AG08395 (cell line): Measurements from ENCODE around the gene EHD3.
A peak's percentile ranks its signal among the peaks of the same experiment; 100 is the strongest.

ENCODE experiments used
- DNase-seq: peaks from one replicate; pipeline ENCODE4 v3.0.0; 2012; ENCODE audit warnings: mixed read lengths, low spot score

The EHD3 gene

DNA sequence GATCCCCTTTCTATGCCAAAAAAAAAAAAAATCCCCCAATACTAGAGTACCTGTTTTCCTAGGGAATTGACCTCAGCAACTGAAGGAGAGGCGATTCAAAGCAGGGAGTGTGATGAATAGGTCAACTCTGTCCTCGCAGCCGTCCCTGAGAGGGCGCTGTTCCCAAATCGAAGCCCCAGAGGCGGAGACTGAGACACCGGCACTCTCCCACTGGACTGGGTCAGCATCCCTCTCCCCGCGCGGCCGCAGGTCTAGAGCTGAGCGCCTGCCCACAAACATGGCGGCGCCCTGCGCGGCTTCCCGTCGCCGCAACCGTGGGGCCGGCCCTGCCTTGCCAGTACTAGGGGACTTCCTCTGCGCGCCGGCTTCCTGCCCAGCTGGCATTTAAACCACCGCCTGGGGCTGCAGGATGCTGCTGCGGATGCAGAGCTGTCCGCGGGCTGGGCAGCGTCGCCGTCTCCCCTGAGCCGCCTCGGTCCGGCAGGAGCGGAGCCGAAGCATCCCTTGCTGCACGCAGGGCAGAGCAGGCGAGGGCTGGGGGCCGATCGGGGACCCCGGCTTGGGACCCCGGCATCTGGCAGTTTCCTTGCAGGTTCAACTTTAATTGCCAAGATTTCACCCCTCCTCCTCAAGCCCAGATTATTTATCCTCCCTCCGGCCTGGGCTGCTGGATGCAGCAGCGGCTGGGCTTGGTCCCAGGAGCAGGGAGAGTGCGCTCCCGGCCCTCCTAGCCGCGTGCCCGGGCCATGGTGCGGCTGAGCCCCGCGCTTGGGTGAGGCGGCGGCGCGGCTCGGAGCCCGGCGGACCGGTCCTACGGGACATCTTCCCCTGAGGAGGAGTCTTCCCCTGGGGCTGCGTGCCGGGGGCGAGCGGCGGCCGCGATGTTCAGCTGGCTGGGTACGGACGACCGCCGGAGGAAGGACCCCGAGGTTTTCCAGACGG lies at the start of gene EHD3:
TSS of gene EHD3 (plus strand) at position 412 of the 942 bp plus-strand sequence. CDS start at position 882, 470 bp downstream.
- peak; percentile 90 for DNase-seq

DNA sequence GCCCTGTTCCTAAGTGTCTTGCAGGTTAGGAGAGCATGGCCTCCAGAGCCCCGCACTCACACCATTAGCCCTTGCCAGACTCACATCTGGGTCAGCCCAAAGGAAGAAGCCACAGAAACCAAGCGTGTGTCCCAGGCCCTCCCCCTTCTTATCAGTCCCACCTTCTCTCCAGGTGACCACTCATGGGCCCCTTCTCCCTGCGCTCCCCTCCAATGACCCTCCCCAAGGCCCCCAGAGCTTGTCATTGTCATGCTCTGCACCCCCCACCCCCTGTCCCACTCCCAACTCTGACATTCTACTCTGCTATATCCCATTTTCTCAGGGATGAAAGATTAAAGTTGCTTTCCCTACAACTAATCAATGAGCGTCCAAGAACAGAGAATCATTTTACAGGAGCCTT lies 46.8 kb upstream of the EHD3 start:
- DNase-seq, result no peak

DNA sequence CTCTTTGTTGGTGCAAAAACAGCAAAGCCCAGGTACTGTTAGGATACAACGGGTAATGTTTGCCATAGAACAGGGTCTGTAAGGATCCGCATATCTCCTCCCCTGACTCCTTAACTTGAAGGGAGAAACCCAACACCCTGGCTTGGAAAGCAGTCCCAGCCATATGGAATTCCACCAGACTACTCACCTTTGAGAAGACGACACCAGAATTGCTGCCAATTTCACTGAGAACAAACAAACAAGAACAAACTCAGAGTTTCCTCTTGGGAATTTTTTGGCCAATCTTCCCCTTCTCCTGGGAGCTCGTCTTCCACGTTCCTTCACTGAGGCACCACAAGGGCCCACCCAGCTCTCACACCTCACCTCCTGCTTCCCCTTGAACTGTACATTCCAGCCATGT lies 45.8 kb upstream of the EHD3 start:
- no peak for DNase-seq

DNA sequence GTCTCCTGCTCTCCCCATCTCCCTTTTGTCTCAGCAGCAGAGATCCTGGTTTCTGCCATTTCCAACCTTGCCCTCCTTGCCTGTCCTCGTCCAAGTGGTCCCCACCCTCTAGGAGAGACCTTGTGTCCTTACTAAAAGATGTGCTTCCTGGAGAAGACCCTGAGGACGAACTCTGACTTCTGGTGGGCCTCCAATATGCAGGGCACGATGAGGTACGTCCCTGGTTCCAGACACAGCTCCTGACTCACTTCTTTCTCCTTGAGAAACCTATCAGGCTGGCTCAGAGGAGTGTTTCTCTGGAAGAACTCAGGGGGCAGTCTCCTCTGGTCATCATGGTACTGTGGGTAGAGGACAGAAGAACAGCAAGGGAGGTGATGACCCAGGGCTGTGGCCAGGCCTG lies 44.8 kb upstream of the EHD3 start:
- no peak for DNase-seq

DNA sequence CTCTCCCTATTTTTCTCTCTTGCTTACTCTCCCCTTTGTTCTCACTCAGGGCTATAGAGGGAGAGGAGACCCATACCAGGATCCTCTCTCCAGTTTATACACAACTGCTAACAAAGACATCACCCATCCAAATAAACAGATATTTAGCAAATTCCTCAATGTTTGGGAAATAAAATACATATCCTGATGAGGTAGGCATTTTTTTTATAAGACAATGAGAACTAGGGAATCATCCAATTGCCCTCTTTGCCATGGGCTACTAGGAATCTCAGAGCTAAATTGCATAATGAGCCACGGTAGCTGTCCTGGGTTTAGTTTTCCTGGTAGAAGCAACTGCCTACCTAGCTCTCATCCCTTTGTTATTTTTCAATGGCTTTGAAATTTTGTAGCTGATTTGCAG lies 43.8 kb upstream of the EHD3 start:
- DNase-seq, result no peak

DNA sequence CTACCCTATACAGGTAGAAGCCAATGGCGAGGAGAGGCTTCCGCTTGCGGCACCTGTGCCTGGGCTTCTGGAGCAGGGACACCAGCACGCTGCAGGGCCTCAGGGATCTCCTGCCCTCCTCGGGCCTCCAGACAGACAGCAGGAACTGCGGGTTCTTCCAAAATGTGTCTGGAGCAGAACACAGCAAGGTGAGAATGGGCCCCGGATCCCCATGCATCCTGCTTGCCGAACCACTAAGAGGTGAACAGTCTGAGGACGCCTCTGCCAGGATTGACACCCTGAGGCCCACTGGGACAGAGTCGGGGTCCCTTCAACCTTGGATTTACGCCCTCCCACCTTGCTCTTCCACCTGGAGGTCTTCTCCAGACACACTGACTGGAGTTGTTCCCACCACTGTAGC lies 42.0 kb upstream of the EHD3 start:
- DNase-seq, result no peak

DNA sequence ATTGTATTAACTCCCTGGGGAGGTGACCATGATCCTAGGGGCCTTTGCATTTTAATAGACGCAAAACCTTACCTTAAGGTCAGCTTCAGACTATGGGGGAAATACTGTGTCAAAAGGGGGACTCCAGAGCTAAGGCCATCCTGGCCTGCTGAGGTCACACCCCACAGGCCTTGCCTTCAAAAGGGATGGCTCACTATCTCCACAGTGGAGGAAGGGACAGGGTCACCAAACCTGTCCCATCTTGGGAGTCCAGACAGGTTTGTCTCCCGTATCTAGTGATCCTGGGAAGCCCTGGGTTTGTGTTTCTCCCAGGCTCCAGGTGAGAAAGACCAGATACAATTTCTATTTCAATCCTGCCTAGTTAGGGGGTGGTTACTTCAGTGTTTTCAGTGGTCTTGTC lies 41.6 kb upstream of the EHD3 start:
- no peak for DNase-seq

DNA sequence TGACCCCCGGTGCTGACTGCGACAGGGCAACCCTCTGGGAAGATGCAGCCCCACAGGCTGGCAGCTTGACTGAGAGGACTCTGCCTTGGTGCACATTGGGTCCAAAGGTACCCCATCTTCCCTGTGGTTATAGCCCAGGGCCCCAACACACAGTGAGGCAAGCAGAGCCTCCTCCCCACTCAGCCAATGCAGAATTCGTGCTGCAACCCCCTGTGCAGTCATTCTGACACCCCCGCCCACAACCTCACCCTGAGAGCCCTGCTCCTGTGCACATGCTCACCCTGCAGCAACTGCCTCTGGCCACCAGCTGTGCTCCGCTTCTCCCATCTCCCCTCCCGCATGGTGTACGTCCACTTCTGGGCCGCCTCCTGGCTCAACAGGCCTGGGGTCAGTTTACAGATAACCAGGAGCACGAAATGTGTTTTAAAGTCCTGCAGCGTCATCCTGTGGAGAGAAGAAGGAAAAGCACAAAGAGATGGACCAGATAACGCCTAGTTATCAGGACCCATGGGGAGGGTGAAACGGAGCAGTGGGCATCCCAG lies 41.0 kb upstream of the EHD3 start:
- no peak for DNase-seq

DNA sequence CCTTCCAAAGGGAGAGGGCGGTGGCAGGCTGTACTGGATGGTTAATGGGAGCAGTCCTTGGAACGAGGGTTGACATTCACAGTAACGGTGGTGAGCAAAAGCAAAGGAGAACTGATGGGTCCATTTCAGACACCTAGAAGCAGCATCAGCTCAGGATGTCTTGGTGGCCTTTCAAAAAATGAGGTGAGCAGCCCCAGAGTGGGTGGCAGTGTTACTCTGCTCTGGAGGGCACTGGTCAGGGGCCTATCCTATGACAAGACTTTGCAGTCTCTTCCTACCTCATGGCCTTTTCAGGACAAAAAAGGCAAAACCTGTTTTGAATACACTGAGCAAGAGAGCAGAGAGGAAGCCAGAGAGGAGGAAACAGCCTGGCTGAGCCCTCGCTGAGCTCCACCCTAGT lies 40.1 kb upstream of the EHD3 start:
- no peak for DNase-seq

DNA sequence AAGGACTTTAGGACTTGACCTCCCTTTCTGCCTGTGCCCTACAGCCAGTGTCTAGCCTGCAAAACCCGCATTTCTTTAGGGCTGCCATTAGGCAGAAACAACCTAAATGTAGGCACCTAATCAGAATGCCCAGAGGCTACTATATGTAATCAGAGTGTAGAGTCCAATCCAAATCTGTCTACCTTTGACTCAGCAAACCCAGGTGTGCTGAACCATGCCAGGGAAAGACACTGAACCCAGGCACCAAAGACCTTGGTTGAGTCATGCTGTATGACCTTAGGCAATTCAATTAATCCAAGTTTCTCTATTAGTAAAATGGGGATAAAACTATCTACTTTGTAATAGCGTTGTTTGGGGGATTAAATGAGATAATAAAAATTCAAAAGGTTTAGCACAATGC lies 37.3 kb upstream of the EHD3 start:
- no peak for DNase-seq

DNA sequence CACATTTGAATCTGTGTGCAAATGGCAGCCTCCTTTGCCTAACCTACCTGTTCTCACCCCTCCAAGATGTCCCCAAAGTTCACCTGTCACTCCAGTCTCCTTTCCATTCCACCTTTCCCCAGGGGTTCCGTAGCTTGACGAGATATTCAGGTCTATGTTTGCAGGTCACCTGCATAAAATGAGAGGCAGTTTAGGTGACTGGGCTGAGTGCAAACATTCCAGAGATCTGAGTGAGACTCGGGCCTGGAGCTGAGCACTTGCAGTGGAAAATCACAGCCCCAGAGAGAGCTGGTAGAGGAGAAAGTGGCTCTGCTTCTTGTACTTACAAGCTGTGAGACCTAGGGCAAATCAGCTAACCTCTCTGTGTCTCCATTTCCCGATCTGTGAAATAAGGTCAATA lies 36.8 kb upstream of the EHD3 start:
- no peak for DNase-seq

DNA sequence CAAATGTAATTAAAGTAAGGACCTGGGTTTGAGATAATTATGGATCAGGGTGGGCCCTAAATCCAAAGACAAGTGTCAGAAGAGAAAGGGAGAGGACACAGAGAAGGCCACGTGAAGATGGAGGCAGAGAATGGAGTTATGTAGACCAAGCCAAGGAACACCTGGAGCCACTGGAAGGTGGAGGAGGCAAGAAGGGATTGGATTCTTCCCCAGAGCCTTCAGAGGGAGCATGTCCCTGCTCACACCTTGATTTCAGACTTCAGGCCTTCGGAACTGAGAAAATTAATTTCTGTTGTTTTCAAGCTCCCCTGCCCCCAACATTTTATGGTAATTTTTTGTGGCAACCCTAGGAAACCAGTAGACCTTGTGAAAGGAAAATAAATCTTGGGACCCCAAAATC lies 36.3 kb upstream of the EHD3 start:
- no peak for DNase-seq

DNA sequence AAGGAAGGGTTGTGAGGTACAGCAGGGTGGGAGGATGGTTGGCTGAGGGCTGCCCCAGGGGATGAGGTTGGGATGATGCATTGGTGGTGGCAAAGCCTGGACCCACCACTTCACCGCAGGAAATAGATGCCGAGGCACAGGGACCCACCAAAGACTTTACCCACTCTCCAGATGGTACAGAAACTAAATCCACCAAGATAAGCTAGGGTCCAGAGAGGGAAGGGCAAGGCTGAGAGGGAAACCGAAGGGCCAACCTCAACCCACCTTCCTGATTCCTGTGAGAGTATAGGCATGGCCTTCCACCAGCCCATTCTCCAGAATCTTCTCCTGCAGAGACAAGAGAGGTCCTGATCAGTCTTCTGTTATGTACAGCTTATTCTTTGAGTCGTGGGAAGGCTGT lies 34.7 kb upstream of the EHD3 start:
- no peak for DNase-seq

DNA sequence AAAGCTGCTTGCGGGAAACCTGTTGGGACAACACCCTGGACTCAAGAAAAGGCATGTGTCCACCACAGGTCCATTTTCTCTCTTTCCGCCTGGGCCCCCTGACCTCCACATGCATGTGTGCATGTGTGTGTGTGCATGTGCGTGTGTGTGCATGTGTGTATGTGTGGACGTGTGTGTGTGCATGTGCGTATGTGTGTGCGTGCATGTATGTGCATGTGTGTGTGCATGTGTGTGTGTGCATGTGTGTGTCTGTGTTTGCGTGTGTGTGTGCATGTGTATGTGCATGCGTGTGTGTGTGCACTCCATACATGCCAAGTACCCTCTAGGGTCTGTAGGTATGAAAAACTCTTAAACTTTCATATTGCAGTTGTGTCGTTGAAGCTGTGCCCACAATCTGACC lies 33.0 kb upstream of the EHD3 start:
- DNase-seq, result no peak

DNA sequence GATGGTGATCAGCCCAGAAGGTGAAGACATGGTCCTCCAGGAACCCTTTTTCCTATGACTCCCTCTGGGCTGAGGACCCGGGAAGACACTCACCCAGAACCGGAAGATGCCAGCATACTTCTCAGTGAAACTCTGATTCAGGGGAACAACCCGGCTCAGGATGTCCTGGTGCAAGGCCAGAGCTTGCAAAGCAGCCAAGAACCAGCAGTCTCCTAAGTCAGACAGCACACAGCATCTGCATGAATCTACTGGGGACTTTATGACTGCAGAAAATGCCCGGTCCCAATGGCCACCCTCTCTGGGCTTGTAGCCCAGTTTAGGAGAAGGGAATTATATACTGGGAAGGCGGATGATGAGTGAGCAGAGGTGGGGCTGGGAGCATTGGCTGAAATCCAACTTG lies 31.9 kb upstream of the EHD3 start:
- DNase-seq, result no peak

DNA sequence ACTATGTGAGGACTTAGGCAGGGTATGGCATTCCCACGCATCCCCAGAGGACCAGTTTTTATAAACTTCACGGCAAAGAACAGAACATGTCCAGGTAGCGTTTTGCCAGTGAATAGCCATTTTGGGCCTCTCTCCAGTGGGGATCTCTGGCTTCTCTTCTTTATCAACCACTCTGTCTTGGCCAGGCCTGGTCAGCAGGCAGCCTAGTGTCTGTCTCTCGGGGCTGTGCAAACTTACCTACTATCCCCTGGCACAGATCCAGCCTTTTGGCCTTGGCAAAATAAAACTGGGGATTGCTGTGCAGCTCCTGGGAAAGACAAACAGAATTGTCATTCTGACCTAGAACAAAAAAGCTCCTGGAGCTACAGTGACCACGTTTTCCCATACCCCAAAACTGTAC lies 31.1 kb upstream of the EHD3 start:
- no peak for DNase-seq

DNA sequence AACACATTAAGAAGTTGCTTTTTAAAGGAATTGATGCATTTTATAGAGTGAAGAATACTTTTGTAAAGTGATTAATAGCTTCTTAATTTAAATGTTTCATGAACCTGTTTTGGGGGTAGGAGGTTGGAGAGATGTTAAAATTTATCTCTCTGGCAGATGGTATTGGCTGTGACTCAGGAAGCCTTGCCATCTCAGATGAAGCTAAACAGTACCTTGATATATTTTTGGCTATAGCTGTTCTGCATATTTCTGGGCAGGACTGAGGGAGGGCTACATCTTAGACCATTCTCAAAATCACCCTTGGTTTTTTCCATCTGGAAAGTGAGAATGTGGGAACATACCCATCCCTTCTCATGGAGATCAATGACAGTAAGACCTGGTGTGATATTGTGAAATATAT lies 30.0 kb upstream of the EHD3 start:
- DNase-seq, result no peak

DNA sequence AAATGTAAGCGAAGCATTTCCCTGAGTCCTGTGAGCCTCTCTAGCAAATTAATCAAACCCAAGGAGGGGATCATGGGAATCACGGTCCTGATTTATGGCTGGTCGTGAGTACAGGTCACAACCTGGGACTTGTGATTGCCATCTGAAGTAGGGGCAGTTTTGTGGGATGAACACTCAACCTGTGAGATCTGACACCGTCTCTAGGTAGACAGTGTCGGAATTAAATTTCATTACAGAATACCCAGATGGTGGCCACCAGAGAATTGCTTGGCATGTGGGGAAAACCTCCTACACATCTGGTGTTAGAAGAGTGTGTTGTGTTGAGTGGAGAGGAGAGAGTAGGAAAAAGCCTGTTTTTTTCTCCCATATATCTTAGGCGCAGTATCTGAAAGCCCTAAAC lies 29.2 kb upstream of the EHD3 start:
- no peak for DNase-seq

DNA sequence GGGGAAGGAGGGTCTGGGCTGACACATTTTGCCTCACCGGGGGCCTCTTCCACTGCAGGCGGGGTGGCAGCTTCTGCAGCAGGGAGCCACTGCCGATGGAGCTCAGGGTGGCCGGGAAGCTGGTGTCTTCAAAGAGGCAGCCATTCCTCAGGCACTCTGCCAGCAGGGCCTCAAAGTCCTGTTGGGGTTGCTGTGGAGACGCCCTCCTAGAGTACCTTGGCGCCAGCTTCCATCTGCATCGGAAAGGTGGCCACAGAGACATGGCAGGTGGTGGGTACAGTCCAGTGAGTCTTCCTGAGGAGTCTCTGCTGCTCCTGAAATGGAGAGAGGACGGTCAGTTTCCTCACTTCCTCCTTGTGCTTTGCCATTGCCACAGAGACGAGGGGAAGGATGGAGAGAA lies 28.8 kb upstream of the EHD3 start:
- DNase-seq, result no peak

DNA sequence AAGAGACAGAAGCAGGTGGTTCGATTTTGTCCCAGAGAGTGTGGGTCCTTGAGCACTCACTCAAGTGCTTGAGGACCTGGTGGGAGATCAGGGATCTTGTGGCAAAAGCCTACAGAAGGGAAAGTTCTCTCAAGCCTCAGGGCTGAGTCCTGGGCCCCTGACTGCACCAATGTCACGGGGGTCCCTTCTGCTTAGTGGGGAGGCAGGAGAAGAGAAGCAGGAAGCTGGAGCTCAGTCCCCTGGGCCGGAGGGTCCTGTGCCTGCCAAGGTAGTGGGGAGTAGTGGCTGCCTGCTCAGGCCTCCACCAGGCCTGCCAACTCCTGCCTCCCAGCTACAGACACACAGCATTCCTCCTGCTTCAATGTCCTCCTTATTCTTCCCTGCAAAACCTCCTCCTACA lies 28.3 kb upstream of the EHD3 start:
- no peak for DNase-seq

DNA sequence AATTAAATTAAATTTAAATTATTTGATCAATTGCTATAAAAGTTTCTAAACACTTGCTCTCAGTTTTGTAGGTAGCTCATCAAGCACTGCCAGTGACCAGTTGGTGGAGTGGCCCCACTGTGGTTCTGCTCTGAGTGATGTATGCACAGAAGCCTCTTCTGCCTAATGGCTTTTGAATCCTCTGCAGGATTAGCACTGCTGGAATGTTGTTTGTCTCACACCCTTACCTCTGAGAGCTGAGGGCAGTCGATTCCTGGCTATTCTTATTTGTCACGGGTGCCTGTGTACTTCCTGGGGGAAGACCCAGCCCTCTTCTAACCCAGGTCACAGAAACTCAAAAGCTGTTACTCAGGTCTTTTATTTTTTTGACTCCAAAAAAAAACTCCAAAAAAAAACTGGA lies 26.2 kb upstream of the EHD3 start:
- DNase-seq, result no peak

DNA sequence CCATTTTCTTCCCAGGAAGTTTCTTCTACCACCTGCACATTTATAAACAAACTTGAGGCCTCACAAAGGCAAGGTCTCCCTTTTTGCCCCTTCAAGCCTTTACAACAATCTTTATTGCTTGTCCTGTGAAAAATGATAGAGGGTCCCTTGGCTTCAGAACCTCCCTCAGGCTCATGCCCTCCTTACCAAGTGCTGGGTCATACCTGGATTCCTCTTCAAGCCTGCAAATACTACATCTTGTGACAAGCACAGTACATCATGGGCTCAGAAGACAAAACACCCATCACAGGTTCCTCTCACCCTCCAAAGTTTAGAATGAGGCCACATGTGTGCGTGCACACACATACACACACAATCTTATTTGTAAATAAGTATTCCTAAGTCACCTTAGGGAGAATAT lies 25.7 kb upstream of the EHD3 start:
- no peak for DNase-seq

DNA sequence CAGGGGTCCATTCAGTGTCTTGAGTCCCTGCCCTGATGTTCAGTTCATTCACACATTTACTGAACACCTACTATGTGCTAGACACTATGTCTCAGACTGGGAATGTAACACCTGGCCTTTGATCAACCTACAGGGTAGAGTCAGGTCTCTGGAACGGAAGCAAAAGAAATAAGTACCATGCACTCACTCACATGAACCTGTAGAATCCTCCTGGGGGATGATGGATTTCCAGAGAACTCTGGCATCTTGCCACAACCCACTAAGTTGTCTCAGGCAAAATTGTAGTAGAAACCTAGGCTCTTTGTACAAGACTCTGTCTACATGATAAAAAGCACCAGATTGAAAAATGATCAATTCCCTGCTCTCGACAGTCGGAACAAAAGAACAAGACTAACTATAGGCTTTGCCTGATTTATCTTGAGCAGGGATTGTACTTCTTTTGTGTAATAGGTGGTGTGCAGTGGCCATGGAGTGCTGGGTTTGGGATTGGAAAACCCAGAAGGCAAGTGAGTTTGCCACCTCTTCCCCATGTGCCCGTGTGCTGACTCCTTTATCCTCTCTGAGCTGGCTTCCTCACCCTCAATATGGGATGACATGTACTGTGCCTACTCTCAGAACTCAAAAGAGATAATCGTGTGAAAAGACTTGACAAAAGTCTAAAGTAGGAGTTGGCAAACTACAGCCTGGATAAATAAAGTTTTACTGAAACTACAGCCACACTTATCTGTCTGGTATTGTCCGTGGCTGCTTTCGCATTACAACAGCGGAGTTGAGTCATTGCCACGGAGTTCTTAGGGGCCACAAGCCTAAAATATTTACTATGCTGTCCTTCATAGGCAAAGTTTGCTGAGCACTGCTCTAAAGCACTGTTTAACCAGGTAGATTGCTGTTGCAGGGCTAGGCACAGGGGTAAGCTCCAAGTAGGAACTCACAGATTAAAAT lies 21.0 kb upstream of the EHD3 start:
- DNase-seq, result no peak
